Mammary epithelial cell (primary cell): ENCODE measurements around the gene AXIN1.

Experiments used
- EZH2 ChIP-seq: IDR thresholded peaks from 2 replicates; pipeline ENCODE4 v1.6.1; 2012; ENCODE audit warnings: low read length, inconsistent platforms, borderline replicate concordance
- TF ChIP-seq, protein P1 (sequence below), 2 donors: IDR thresholded peaks in 1 of 2; conservative IDR thresholded peaks in 1 of 2; 2 replicates each; pipeline ENCODE4 v1.5.1; 2011 to 2012; ENCODE audit warnings: inconsistent platforms in 2 of 2, low read length in 2 of 2, mild to moderate bottlenecking in 2 of 2, control low read depth in 1 of 2, low read depth in 1 of 2; ENCODE audit not compliant: insufficient read depth in 1 of 2; ENCODE audit errors: extremely low read depth in 1 of 2

DNA sequence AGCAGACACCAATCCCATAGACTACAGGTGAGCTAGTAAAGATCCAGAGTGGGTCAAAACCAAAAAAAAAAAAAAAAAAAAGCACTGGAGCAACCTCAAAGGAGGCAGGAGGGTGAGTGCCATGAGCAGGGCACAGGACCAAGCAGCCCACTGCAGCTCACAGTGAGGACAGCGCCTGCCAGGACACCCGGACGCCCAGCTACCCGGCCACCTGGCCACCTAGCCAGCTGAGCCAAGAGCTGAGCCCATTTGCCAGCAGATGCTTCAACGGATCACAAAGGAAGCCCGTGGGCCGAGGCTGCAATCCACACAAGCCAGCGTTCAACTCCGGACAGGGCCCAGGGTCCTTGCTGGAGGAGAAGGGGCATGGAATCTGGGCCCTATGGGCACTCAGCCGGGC is 15.1 kb downstream of the AXIN1 start:
- TF ChIP-seq, protein P1, sequence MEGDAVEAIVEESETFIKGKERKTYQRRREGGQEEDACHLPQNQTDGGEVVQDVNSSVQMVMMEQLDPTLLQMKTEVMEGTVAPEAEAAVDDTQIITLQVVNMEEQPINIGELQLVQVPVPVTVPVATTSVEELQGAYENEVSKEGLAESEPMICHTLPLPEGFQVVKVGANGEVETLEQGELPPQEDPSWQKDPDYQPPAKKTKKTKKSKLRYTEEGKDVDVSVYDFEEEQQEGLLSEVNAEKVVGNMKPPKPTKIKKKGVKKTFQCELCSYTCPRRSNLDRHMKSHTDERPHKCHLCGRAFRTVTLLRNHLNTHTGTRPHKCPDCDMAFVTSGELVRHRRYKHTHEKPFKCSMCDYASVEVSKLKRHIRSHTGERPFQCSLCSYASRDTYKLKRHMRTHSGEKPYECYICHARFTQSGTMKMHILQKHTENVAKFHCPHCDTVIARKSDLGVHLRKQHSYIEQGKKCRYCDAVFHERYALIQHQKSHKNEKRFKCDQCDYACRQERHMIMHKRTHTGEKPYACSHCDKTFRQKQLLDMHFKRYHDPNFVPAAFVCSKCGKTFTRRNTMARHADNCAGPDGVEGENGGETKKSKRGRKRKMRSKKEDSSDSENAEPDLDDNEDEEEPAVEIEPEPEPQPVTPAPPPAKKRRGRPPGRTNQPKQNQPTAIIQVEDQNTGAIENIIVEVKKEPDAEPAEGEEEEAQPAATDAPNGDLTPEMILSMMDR (conservative IDR thresholded peaks at IDR 0.05 in 1 of 2, IDR thresholded peaks at IDR 0.05 in 1 of 2; ENCODE audit: extremely low read depth in 1 of 2, insufficient read depth in 1 of 2, low read depth in 1 of 2, low read length in 2 of 2): no peak
- no peak for TF ChIP-seq EZH2
